Measurements from ENCODE around the gene NT5DC1. TPM values are rescaled to one million over a fixed set of nuclear protein-coding genes. Genes with fewer than 3 reads are reported as not detected.

Gene NT5DC1
- total and polyA plus RNA-seq, 10 donors = 7.4 to 47.5 (median 13.6) TPM

- Histone ChIP-seq H3K4me3 (no peak overlapping the region), H3K9me3 (no peaks in the 10 kb centered on the region), H3K4me1 (no peaks in the 10 kb centered on the region), H3K27ac (no peak overlapping the region), H3K27me3 (replicated peaks in 1 of 7) (no peaks in the 10 kb centered on the region), H3K36me3 (no peaks in the 10 kb centered on the region)
- 83 to 94% (median 88%) methylated on average over 2 of the region's 2 CpGs for WGBS, 5 donors
- TF ChIP-seq POLR2AphosphoS5 (IDR thresholded peaks at IDR 0.05) (no peak), CTCF (IDR thresholded peaks at IDR 0.05 in 8 of 11, conservative IDR thresholded peaks at IDR 0.05 in 3 of 11) (no peak), POLR2A (IDR thresholded peaks at IDR 0.05) (no peak)
- intact Hi-C loops (cut with DNase I; ENCODE audit: low total_unique reads) = no loop called here
- no peak for DNase-seq
Observed at GRCh38 chr6:116073765-116074440, 26.8 kb upstream of the NT5DC1 start.

- Histone ChIP-seq H3K27me3 (replicated peaks in 1 of 7) (no peaks in the 10 kb centered on the region), H3K9me3 (no peaks in the 10 kb centered on the region), H3K4me1 (no peaks in the 10 kb centered on the region), H3K36me3 (no peaks in the 10 kb centered on the region), H3K4me3 (no peak overlapping the region), H3K27ac (no peak overlapping the region)
- WGBS, 5 donors = 86 to 98% (median 93%) methylated on average over 2 of the region's 2 CpGs
- no peak for TF ChIP-seq POLR2A (IDR thresholded peaks at IDR 0.05)
- DNase-seq = no peak
- intact Hi-C loops (cut with DNase I; ENCODE audit: low total_unique reads) = no loop called here
Observed at GRCh38 chr6:116074732-116075390, 25.8 kb upstream of the NT5DC1 start.

GRCh38 chr6:116078522-116078921 lies 22.1 kb upstream of the NT5DC1 start:
- Histone ChIP-seq H3K27ac (no peak overlapping the region), H3K4me1 (no peaks in the 10 kb centered on the region), H3K36me3 (no peaks in the 10 kb centered on the region), H3K27me3 (replicated peaks in 1 of 7) (no peaks in the 10 kb centered on the region), H3K4me3 (no peak overlapping the region), H3K9me3 (no peaks in the 10 kb centered on the region)
- intact Hi-C loops (cut with DNase I; ENCODE audit: low total_unique reads) = no loop called here
- WGBS, 5 donors = 71 to 84% (median 78%) methylated on average over 3 of the region's 3 CpGs
- no peak for DNase-seq
- no peak for TF ChIP-seq POLR2A (IDR thresholded peaks at IDR 0.05)
- no peak for TF ChIP-seq POLR2AphosphoS5 (IDR thresholded peaks at IDR 0.05)
- TF ChIP-seq CTCF (IDR thresholded peaks at IDR 0.05 in 8 of 11, conservative IDR thresholded peaks at IDR 0.05 in 3 of 11) = no peak

GRCh38 chr6:116078945-116079344 lies 21.7 kb upstream of the NT5DC1 start:
- Histone ChIP-seq H3K27me3 (replicated peaks in 1 of 7) (no peaks in the 10 kb centered on the region), H3K4me1 (no peaks in the 10 kb centered on the region), H3K9me3 (no peaks in the 10 kb centered on the region), H3K36me3 (no peaks in the 10 kb centered on the region), H3K4me3 (no peak overlapping the region), H3K27ac (no peak overlapping the region)
- TF ChIP-seq CTCF (IDR thresholded peaks at IDR 0.05 in 8 of 11, conservative IDR thresholded peaks at IDR 0.05 in 3 of 11) (no peak), POLR2AphosphoS5 (IDR thresholded peaks at IDR 0.05) (no peak), POLR2A (IDR thresholded peaks at IDR 0.05) (no peak)
- WGBS, 5 donors = 95 to 99% (median 98%) methylated on average over 3 of the region's 3 CpGs
- intact Hi-C loops (cut with DNase I; ENCODE audit: low total_unique reads) = no loop called here
- DNase-seq = no peak

Measured in spleen (tissue), 11 donors.